Germinal center (tissue), 1 donor: ENCODE data around the gene HNRNPM.
"Not testable (repeated sequence)": the region's sequence is repeated elsewhere in the genome, so short reads cannot be mapped to it uniquely, and the experiment has no call there.

Experiments
- DNase-seq: peaks from one replicate; pipeline ENCODE4 v3.0.0; 2012; ENCODE audit warnings: mixed read lengths, low spot score

HNRNPM gene, protein sequence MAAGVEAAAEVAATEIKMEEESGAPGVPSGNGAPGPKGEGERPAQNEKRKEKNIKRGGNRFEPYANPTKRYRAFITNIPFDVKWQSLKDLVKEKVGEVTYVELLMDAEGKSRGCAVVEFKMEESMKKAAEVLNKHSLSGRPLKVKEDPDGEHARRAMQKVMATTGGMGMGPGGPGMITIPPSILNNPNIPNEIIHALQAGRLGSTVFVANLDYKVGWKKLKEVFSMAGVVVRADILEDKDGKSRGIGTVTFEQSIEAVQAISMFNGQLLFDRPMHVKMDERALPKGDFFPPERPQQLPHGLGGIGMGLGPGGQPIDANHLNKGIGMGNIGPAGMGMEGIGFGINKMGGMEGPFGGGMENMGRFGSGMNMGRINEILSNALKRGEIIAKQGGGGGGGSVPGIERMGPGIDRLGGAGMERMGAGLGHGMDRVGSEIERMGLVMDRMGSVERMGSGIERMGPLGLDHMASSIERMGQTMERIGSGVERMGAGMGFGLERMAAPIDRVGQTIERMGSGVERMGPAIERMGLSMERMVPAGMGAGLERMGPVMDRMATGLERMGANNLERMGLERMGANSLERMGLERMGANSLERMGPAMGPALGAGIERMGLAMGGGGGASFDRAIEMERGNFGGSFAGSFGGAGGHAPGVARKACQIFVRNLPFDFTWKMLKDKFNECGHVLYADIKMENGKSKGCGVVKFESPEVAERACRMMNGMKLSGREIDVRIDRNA

DNA sequence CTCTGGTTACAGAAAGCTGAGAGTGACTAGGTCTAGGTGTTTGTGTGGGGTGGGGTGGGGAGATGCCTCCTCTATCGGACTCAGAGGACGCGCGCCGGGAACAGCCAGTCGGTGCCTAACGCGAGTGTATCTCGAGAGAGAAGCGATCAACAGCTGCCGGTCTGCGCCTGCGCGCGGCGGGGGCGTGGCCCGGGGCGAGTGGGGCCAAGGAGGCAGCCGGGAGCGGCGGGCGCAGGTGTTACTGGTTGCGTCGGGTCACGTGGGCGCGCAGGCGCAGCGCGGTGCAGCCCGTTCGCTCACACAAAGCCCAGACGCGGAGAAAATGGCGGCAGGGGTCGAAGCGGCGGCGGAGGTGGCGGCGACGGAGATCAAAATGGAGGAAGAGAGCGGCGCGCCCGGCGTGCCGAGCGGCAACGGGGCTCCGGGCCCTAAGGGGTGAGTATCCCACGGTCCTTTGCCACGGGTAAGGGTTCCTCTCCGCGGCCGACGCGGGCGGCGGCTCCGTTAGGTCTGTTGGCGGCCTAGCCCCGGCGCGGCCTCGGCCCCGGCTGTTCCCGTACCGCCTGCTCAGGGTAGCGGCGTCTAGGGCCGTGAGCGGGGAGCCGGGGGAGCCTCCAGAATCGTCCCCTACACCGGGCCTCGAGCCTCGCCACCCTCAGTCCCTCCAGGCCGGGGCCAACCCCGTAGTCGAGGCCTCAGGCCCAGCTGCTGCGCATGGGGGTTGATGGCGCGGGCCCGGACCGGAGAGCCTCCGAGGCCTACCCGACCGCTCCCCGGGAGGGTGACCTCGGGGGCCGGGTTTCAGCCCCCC, at the start of gene HNRNPM:
HNRNPM (plus strand) TSS at position 299 of the 811 bp plus-strand sequence; CDS start at position 323, 24 bp downstream.
- DNase-seq, result peak; percentile 98

- no peak for DNase-seq
Observed at GRCh38 chr19:8395621-8396082, 49.1 kb upstream of the HNRNPM start.

GRCh38 chr19:8396185-8396562, 48.6 kb upstream of the HNRNPM start:
- no peak for DNase-seq

- DNase-seq, result peak; percentile 64
Observed at GRCh38 chr19:8396563-8397203, 48.1 kb upstream of the HNRNPM start.

GRCh38 chr19:8397271-8397670, 47.5 kb upstream of the HNRNPM start:
- no peak for DNase-seq

- no peak for DNase-seq
Observed at GRCh38 chr19:8397746-8398310, 46.9 kb upstream of the HNRNPM start.

- no peak for DNase-seq
Observed at GRCh38 chr19:8398311-8398771, 46.4 kb upstream of the HNRNPM start.

DNA sequence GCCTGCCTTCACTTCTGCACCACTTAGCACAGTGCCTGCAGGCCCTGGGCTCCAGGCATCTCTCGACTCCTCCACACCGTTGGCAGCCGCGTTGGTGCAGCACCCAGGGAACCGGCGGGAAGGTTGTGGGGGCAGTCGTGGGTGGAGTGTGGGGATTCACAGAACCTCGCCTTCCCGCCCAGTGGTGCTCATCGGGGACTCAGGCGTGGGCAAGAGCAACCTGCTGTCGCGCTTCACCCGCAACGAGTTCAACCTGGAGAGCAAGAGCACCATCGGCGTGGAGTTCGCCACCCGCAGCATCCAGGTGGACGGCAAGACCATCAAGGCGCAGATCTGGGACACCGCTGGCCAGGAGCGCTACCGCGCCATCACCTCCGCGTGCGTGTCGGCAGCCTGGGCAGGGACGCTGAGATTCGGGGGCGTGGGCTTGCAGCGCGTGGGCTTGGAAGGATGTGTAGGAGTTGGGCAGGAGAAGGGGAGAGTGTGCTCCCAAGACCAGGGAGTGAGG, 45.0 kb upstream of the HNRNPM start:
- DNase-seq, result no peak

- DNase-seq, result no peak
Observed at GRCh38 chr19:8401981-8402411, 42.8 kb upstream of the HNRNPM start.

- no peak for DNase-seq
Observed at GRCh38 chr19:8403098-8403819, 41.5 kb upstream of the HNRNPM start.

- no peak for DNase-seq
Observed at GRCh38 chr19:8403820-8404109, 41.0 kb upstream of the HNRNPM start.

DNA sequence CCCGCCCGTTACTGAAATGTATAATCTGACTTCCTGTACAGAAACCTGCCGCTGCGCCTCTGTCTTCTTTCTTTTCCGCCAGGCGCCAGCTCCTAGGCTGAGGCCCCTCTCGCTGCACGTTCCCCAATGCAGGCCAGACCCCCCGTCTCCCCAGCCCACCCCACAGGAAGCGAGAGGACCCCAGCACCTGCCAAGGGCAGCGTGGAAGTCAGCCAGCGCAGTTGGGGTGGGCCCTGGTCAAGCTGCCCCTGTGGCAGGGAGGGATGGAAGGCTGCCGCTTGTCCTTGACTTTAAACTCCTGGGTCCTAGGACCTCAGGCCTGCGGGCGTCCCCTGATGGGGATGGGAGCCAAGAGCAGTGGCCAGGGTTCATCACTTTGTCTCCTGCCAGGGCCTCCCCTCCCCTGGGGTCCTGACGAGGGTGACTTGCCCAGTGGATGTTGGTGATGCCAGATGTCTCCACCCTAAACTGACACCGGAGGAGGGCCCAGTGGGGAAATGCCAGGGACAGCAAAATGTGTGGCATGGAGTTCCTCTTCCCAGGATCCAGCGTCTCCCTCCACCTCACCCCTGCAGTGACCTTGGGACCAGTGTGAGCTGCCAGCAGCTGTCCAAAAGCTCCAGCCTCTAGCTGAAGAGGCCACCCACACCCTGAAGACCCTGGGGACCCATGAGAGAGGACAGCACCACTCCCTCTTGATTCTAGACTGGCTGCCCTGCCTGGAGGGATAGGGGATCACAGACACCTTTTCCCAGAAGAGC, 40.2 kb upstream of the HNRNPM start:
- DNase-seq, result no peak

GRCh38 chr19:8410718-8411117, 34.1 kb upstream of the HNRNPM start:
- DNase-seq, result not testable (repeated sequence)

GRCh38 chr19:8412783-8413628, 31.8 kb upstream of the HNRNPM start, which contains the start of gene MARCHF2:
Gene MARCHF2 (plus strand): TSS chr19:8413305. CDS start chr19:8421841, 8,536 bp downstream.
- peak; percentile 98 for DNase-seq

DNA sequence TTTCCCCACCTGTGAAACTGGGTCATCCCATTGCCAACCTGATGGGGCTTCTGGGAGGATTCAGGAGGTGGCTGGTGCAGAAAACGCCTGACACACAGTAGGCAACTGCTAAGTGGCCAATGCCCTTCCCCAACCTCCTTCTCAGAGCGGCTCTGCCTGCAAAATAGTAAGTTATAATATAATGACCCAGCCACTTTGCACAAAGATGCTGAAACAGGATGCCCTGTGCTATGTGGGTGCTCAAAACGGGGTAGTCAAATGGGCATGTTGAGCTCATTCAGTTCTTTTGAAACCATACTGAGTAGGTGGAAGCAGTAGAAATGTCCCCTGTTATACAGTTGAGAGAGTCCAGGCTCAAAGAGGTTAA, 31.2 kb upstream of the HNRNPM start:
- no peak for DNase-seq

DNA sequence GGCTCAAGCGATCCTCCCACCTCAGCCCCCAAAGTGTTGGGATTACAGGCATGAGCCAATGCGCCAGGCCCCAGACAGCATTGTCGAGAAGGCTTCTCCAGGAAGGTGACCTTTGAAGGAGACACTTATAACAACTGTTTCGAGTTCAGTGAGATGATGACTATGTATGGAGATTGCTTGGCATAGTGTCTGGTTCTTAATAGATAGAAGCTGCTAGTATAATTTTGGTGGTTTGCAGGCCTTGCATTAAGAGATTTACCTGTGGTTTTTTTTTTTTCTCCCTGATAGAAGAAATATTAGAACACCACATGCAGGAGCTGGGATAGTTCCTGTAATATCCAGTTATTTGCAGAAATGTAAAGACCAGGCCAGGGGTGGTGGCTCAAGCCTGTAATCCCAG, 28.0 kb upstream of the HNRNPM start:
- no peak for DNase-seq

DNA sequence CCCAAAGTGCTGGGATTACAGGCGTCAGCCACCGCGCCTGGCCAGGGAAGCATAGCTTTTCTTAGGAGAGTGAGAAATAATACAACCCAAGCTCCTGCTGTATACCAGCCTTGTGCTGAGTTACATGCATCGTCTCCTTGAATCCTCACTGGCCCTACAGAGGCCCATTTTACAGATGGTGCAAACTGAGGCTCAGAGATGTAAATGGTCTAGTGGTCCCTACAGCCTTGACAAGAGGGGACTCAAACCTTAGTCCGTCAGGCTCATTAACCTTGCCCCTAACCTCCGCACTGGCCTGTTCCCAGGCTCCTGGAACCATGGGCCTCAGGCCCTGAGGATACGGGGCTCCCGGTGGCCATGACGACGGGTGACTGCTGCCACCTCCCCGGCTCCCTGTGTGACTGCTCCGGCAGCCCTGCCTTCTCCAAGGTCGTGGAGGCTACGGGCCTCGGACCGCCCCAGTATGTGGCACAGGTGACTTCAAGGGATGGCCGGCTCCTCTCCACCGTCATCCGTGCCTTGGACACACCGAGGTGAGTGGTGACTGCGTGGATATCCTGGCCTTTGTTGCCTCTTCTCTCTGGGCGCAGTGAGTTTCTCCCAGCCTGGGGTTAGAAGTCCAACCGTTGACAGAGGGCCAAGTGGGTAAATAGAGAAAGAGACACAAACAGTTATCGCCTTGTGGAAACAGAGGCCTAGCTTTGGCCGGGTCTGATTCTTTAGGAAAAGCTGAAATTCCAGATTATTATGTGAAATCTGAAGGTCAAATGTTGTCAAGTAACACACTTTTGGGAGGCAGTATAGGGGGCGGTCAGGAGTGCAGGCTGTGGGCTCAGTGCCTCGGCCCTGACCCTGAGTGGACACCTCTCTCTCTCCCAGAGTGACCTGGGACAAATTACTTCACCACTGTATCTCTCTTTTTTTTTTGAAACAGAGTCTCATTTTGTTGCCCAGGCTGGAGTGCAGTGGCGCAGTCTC, 23.0 kb upstream of the HNRNPM start:
- no peak for DNase-seq

- no peak for DNase-seq
Observed at GRCh38 chr19:8423817-8424223, 21.0 kb upstream of the HNRNPM start.
